HepG2 (cell line): Measurements from ENCODE around the gene HTR7. TPM values are rescaled to one million over a fixed set of nuclear protein-coding genes. Genes with fewer than 3 reads are reported as not detected.

Experiments used
- ATAC-seq: fragments of 200-7000 bp; cut with Tn5 transposase; 3 replicates; pipeline ENCODE4 v1.9.1; 2020; ENCODE audit warnings: mild to moderate bottlenecking, moderate library complexity
- BruUV-seq: library from RNA; stranded (reverse); fragments of 400-500 nt; replicated peaks from 2 replicates; lab custom pipeline; 2021; lab: Mats Ljungman, UMichigan
- CTCF ChIA-PET: fragments of 300-600 bp; formaldehyde crosslinking; extraction: SDS; loops from one replicate; lab custom pipeline; 2021; ENCODE audit warnings: low total read pairs, inconsistent platforms, low intra/inter-chr PET ratio; lab: Yijun Ruan, JAX
- POLR2A ChIA-PET: fragments of 350-600 bp; sonication (Branson Sonifier 250); formaldehyde crosslinking; loops from one replicate; lab custom pipeline; 2020; ENCODE audit warnings: antibody characterized with exemption, inconsistent platforms; lab: Yijun Ruan, JAX
- DNase-seq: peaks from one replicate; pipeline ENCODE4 v3.0.0-alpha.2; 2015; ENCODE audit warnings: low spot score
- FAIRE-seq: peaks from 3 replicates; lab custom pipeline; 2011; peaks lifted over from hg19 to GRCh38; lab: Jason Lieb, UNC
- H2AFZ ChIP-seq: one replicate; pipeline ENCODE4 v1.6.1; 2011; ENCODE audit warnings: low read length, inconsistent platforms
- H3K27ac ChIP-seq: fragments of 300-600 bp; 3 replicates; pipeline ENCODE4 v1.8.0; 2011; ENCODE audit warnings: mixed run types, mild to moderate bottlenecking, mixed read lengths, low read length, inconsistent platforms; ENCODE audit not compliant: insufficient read depth; ENCODE audit errors: extremely low read length
- H3K27me3 ChIP-seq, 2 experiments: fragments of 200-600 bp in 1 of 2; 2 replicates in 1 of 2; 3 replicates in 1 of 2; pipeline versions ENCODE4 v1.6.0 to v1.8.0; 2011; ENCODE audit warnings: low read length in 2 of 2, mild to moderate bottlenecking in 2 of 2, moderate library complexity in 2 of 2, inconsistent platforms in 1 of 2; ENCODE audit not compliant: insufficient read depth in 2 of 2, control insufficient read depth in 1 of 2
- H3K36me3 ChIP-seq, 2 experiments: fragments of 200-600 bp in 1 of 2; replicated peaks in 1 of 2; 2 replicates in 1 of 2; 3 replicates in 1 of 2; pipeline versions ENCODE4 v1.5.1 to v1.8.0; 2011; ENCODE audit warnings: low read length in 2 of 2, inconsistent platforms in 1 of 2; ENCODE audit not compliant: insufficient read depth in 2 of 2, control insufficient read depth in 1 of 2
- H3K4me1 ChIP-seq: 2 replicates; pipeline ENCODE4 v1.5.1; 2012; ENCODE audit warnings: low read length, inconsistent platforms; ENCODE audit not compliant: insufficient read depth
- H3K4me2 ChIP-seq: 2 replicates; pipeline ENCODE4 v1.6.0; 2011; ENCODE audit warnings: low read depth, low read length, inconsistent platforms
- H3K4me3 ChIP-seq, 3 experiments: fragments of 200-600 bp in 1 of 3; sonication (generic), shearing (Covaris generic) in 1 of 3; replicated peaks in 1 of 3; 2 replicates each; pipeline ENCODE4 v1.5.1; 2011 to 2016; ENCODE audit warnings: low read length in 3 of 3, inconsistent platforms in 2 of 3, low read depth in 2 of 3, mild to moderate bottlenecking in 2 of 3, control low read depth in 1 of 3, mixed read lengths in 1 of 3; ENCODE audit not compliant: insufficient read depth in 1 of 3
- H3K79me2 ChIP-seq: one replicate; pipeline ENCODE4 v1.6.1; 2011; ENCODE audit warnings: low read length, inconsistent platforms; ENCODE audit not compliant: insufficient read depth
- H3K9ac ChIP-seq: 2 replicates; pipeline ENCODE4 v1.6.0; 2011; ENCODE audit warnings: mild to moderate bottlenecking, low read depth, low read length, inconsistent platforms; ENCODE audit not compliant: insufficient read depth
- H3K9me3 ChIP-seq: 2 replicates; pipeline ENCODE4 v1.5.1; 2012; ENCODE audit warnings: mild to moderate bottlenecking, low read length
- H4K20me1 ChIP-seq: 2 replicates; pipeline ENCODE4 v1.6.0; 2011; ENCODE audit warnings: inconsistent platforms, mild to moderate bottlenecking, low read length, moderate library complexity; ENCODE audit not compliant: insufficient read depth
- BCL6 ChIP-seq: IDR thresholded peaks from 2 replicates; pipeline ENCODE4 v1.6.1; 2016; ENCODE audit warnings: missing genetic modification reagents, missing compliant biosample characterization
- GABPA ChIP-seq, 2 experiments: IDR thresholded peaks; 2 replicates each; pipeline ENCODE4 v1.6.1; 2011 to 2016; ENCODE audit warnings: low read depth in 2 of 2, low read length in 1 of 2, missing biosample characterization in 1 of 2, missing genetic modification characterization in 1 of 2
- HIC2 ChIP-seq: sonication (generic); formaldehyde crosslinking; IDR thresholded peaks from 2 replicates; pipeline ENCODE4 v1.9.0; 2022; ENCODE audit warnings: low read depth, missing genetic modification reagents
- KLF15 ChIP-seq: sonication (generic); formaldehyde crosslinking; IDR thresholded peaks from 2 replicates; pipeline ENCODE4 v1.8.1; 2023; ENCODE audit warnings: borderline replicate concordance, mild to moderate bottlenecking, inconsistent platforms, missing genetic modification reagents, mixed read lengths
- MXI1 ChIP-seq: IDR thresholded peaks from 3 replicates; pipeline ENCODE4 v1.6.1; 2012; ENCODE audit warnings: low read depth, low read length, inconsistent platforms, borderline replicate concordance
- SIX1 ChIP-seq: sonication (generic); formaldehyde crosslinking; IDR thresholded peaks from 2 replicates; pipeline ENCODE4 v1.4.0; 2020; ENCODE audit warnings: missing genetic modification reagents, borderline replicate concordance
- SP4 ChIP-seq: sonication (generic); formaldehyde crosslinking; IDR thresholded peaks from 2 replicates; pipeline ENCODE4 v1.8.1; 2023; ENCODE audit warnings: mild to moderate bottlenecking, missing genetic modification reagents
- ZFP36L2 ChIP-seq: sonication (generic); formaldehyde crosslinking; IDR thresholded peaks from 2 replicates; pipeline ENCODE4 v1.4.0; 2020; ENCODE audit warnings: missing genetic modification reagents
- ZNF264 ChIP-seq: sonication (generic); formaldehyde crosslinking; IDR thresholded peaks from 2 replicates; pipeline ENCODE4 v1.4.0; 2020; ENCODE audit warnings: missing genetic modification reagents
- ZNF780A ChIP-seq: sonication (generic); formaldehyde crosslinking; IDR thresholded peaks from 2 replicates; pipeline ENCODE4 v1.8.0; 2022; ENCODE audit warnings: mild to moderate bottlenecking, missing genetic modification reagents, moderate library complexity
- ZSCAN29 ChIP-seq: sonication (generic); formaldehyde crosslinking; conservative IDR thresholded peaks from 2 replicates; pipeline ENCODE4 v1.4.0; 2020; ENCODE audit warnings: mild to moderate bottlenecking, missing genetic modification reagents
- WGBS: methylation state at CpG from one replicate; pipeline ENCODE4 v1.1.6; 2017; ENCODE audit warnings: low lambda C conversion rate; 5-methylcytosine and 5-hydroxymethylcytosine counted together
- in situ Hi-C: cut with HindIII; loops from 2 replicates; pipeline ENCODE4 v1.10.0; 2017; ENCODE audit warnings: low pct_unique_long_range_greater_than_20kb; ENCODE audit not compliant: extremely low pct_ligation_motif_present
- intact Hi-C: fragments of 100-400 bp; cut with micrococcal nuclease; formaldehyde crosslinking; loops from one replicate; pipeline ENCODE4 v1.10.0; 2022; ENCODE audit not compliant: unreplicated experiment
- polyA plus RNA-seq, 8 experiments: library from polyadenylated mRNA; depleted of rRNA in 3 of 8; stranded (reverse) in 7 of 8; unstranded in 1 of 8; fragments of >200 nt; fragmentation: Illumina TruSeq in 4 of 8; extraction: Trizol in 4 of 8; gene quantifications; 2 replicates each; pipeline versions ENCODE4 v1.2.1 to v1.2.3, GENCODE V29; 2011 to 2016; ENCODE audit warnings: low read depth in 4 of 8, missing spikeins in 1 of 8, mixed read lengths in 1 of 8; ENCODE audit not compliant: insufficient read depth in 1 of 8
- total RNA-seq, 5 experiments: library from RNA; depleted of rRNA; stranded (reverse); fragments of >200 nt; fragmentation: Illumina TruSeq; extraction: Trizol; gene quantifications; 2 replicates each; pipeline ENCODE4 v1.2.3, GENCODE V29; 2016; ENCODE audit warnings: low read depth in 1 of 5
- TF ChIP-seq, protein P1 (sequence below): sonication (generic); formaldehyde crosslinking; conservative IDR thresholded peaks from 2 replicates; pipeline ENCODE4 v1.5.0; 2020; ENCODE audit warnings: missing genetic modification reagents
- TF ChIP-seq, protein P2 (sequence below), 2 experiments: sonication (generic) in 1 of 2; formaldehyde crosslinking in 1 of 2; IDR thresholded peaks; 2 replicates each; pipeline versions ENCODE4 v1.6.1 to v1.9.0; 2014 to 2022; ENCODE audit warnings: antibody characterized with exemption in 1 of 2, borderline replicate concordance in 1 of 2, inconsistent platforms in 1 of 2, low read depth in 1 of 2, missing genetic modification reagents in 1 of 2
- TF ChIP-seq, protein P3 (sequence below): sonication (generic); formaldehyde crosslinking; IDR thresholded peaks from 2 replicates; pipeline ENCODE4 v1.8.0; 2022; ENCODE audit warnings: missing genetic modification reagents, mild to moderate bottlenecking, inconsistent platforms, borderline replicate concordance

Gene HTR7
- total and polyA plus RNA-seq, 2 of the 13 experiments (the other 11 are each of a cell fraction or from before 2014, with no cell fraction given): 0.04 TPM; not detected in 1

- Histone ChIP-seq H3K4me2 (no peak overlapping the region), H4K20me1 (no peaks in the 10 kb centered on the region), H3K9me3 (no peaks in the 10 kb centered on the region), H3K36me3 (no peaks in the 10 kb centered on the region), H3K27ac (no peak overlapping the region), H3K4me3 (no peak overlapping the region), H3K79me2 (no peaks in the 10 kb centered on the region), H3K9ac (no peak overlapping the region), H3K4me1 (no peaks in the 10 kb centered on the region), H3K27me3 (peaks cover 0 to 9% of the 10 kb centered on the region in 2 experiments; a peak in 3 of 5 replicates), H2AFZ (no peak overlapping the region)
- ATAC-seq (no peak), FAIRE-seq (no peak), DNase-seq (no peak)
- in situ Hi-C loops (no loop called here), intact Hi-C loops (no loop called here)
- ChIA-PET POLR2A (no interaction called here), CTCF (no interaction called here)
- 0% methylated on average over 4 of the region's 4 CpGs for WGBS
- no TSS peak for BruUV-seq
- no peak for TF ChIP-seq BCL6 (CRISPR knock-in tag)
- TF ChIP-seq HIC2 (CRISPR knock-in tag): no peak
- TF ChIP-seq SP4: no peak
- no peak for TF ChIP-seq MXI1
- TF ChIP-seq ZNF780A (CRISPR knock-in tag): no peak
- TF ChIP-seq KLF15 (CRISPR knock-in tag): no peak
- no peak for TF ChIP-seq ZNF264 (CRISPR knock-in tag)
- TF ChIP-seq, protein P1, sequence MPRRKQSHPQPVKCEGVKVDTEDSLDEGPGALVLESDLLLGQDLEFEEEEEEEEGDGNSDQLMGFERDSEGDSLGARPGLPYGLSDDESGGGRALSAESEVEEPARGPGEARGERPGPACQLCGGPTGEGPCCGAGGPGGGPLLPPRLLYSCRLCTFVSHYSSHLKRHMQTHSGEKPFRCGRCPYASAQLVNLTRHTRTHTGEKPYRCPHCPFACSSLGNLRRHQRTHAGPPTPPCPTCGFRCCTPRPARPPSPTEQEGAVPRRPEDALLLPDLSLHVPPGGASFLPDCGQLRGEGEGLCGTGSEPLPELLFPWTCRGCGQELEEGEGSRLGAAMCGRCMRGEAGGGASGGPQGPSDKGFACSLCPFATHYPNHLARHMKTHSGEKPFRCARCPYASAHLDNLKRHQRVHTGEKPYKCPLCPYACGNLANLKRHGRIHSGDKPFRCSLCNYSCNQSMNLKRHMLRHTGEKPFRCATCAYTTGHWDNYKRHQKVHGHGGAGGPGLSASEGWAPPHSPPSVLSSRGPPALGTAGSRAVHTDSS (CRISPR knock-in tag): no peak
- TF ChIP-seq, protein P2, sequence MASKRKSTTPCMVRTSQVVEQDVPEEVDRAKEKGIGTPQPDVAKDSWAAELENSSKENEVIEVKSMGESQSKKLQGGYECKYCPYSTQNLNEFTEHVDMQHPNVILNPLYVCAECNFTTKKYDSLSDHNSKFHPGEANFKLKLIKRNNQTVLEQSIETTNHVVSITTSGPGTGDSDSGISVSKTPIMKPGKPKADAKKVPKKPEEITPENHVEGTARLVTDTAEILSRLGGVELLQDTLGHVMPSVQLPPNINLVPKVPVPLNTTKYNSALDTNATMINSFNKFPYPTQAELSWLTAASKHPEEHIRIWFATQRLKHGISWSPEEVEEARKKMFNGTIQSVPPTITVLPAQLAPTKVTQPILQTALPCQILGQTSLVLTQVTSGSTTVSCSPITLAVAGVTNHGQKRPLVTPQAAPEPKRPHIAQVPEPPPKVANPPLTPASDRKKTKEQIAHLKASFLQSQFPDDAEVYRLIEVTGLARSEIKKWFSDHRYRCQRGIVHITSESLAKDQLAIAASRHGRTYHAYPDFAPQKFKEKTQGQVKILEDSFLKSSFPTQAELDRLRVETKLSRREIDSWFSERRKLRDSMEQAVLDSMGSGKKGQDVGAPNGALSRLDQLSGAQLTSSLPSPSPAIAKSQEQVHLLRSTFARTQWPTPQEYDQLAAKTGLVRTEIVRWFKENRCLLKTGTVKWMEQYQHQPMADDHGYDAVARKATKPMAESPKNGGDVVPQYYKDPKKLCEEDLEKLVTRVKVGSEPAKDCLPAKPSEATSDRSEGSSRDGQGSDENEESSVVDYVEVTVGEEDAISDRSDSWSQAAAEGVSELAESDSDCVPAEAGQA (IDR thresholded peaks at IDR 0.05; ENCODE audit: low read depth): no peak
- TF ChIP-seq, protein P2 (CRISPR knock-in tag; IDR thresholded peaks at IDR 0.05; ENCODE audit: borderline replicate concordance): no peak
- TF ChIP-seq ZFP36L2 (CRISPR knock-in tag): no peak
- no peak for TF ChIP-seq GABPA (IDR thresholded peaks at IDR 0.05; ENCODE audit: low read depth, low read length)
- TF ChIP-seq GABPA (CRISPR knock-in tag; IDR thresholded peaks at IDR 0.05; ENCODE audit: low read depth): no peak
- TF ChIP-seq, protein P3, sequence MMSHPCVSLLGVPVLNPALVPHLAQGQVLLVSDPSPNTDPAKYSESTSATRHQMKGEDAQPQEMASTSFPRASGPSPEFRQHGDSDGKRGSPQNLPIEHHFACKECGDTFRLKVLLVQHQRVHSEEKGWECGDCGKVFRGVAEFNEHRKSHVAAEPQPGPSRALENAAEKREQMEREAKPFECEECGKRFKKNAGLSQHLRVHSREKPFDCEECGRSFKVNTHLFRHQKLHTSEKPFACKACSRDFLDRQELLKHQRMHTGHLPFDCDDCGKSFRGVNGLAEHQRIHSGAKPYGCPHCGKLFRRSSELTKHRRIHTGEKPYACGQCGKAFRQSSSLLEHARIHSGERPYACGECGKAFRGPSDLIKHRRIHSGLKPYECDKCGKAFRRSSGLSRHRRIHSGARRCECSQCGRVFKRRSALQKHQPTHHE (CRISPR knock-in tag): no peak
- no peak for TF ChIP-seq ZSCAN29
- TF ChIP-seq SIX1 (CRISPR knock-in tag): no peak
Measured at GRCh38 chr10:90785782-90786181, 72.1 kb downstream of the HTR7 start.
